DND-41 (cell line): ENCODE data around the gene SPSB1.

Source experiments
- ATAC-seq: fragments of 200-7000 bp; cut with Tn5 transposase; 3 replicates; pipeline ENCODE4 v1.9.1; 2021; ENCODE audit warnings: low read depth; ENCODE audit not compliant: insufficient read depth
- DNase-seq: peaks from one replicate; pipeline ENCODE4 v3.0.0-alpha.2; 2020
- H2AFZ ChIP-seq: 2 replicates; pipeline ENCODE4 v1.6.0; 2012; ENCODE audit warnings: low read depth, low read length
- H3K27ac ChIP-seq: 2 replicates; pipeline ENCODE4 v1.5.1; 2012; ENCODE audit warnings: low read length, inconsistent platforms
- H3K27me3 ChIP-seq: fragments of 200-600 bp; sonication (generic); 2 replicates; pipeline ENCODE4 v1.6.0; 2012; ENCODE audit warnings: low read length, mild to moderate bottlenecking, inconsistent platforms; ENCODE audit not compliant: insufficient read depth, poor library complexity
- H3K36me3 ChIP-seq: 2 replicates; pipeline ENCODE4 v1.5.1; 2012; ENCODE audit warnings: low read length, inconsistent platforms; ENCODE audit not compliant: insufficient read depth
- H3K4me1 ChIP-seq: 2 replicates; pipeline ENCODE4 v1.5.1; 2012; ENCODE audit warnings: mild to moderate bottlenecking, low read length; ENCODE audit not compliant: insufficient read depth
- H3K4me2 ChIP-seq: 2 replicates; pipeline ENCODE4 v1.6.0; 2012; ENCODE audit warnings: mild to moderate bottlenecking, moderate library complexity, low read length, inconsistent platforms; ENCODE audit not compliant: insufficient read depth
- H3K4me3 ChIP-seq, 2 experiments: fragments of 200-600 bp in 1 of 2; shearing (Covaris generic) in 1 of 2; 2 replicates each; pipeline ENCODE4 v1.5.1; 2012 to 2016; ENCODE audit warnings: inconsistent platforms in 2 of 2, low read length in 2 of 2, mild to moderate bottlenecking in 2 of 2, low read depth in 1 of 2, moderate library complexity in 1 of 2
- H3K79me2 ChIP-seq: 2 replicates; pipeline ENCODE4 v1.6.0; 2012; ENCODE audit warnings: low read length, inconsistent platforms; ENCODE audit not compliant: insufficient read depth
- H3K9ac ChIP-seq: 2 replicates; pipeline ENCODE4 v1.6.0; 2012; ENCODE audit warnings: low read depth, mild to moderate bottlenecking, inconsistent platforms, low read length, moderate library complexity
- H3K9me3 ChIP-seq: 2 replicates; pipeline ENCODE4 v1.5.1; 2012; ENCODE audit warnings: low read length, moderate library complexity, mild to moderate bottlenecking, inconsistent platforms; ENCODE audit not compliant: insufficient read depth, severe bottlenecking
- H4K20me1 ChIP-seq: 2 replicates; pipeline ENCODE4 v1.6.0; 2012; ENCODE audit warnings: low read length; ENCODE audit not compliant: insufficient read depth
- CTCF ChIP-seq: IDR thresholded peaks from 2 replicates; pipeline ENCODE4 v1.5.1; 2012; ENCODE audit warnings: borderline replicate concordance, low read length, moderate library complexity, mild to moderate bottlenecking; ENCODE audit not compliant: poor library complexity, severe bottlenecking; ENCODE audit errors: extremely low read depth
- EZH2 ChIP-seq: IDR thresholded peaks from 3 replicates; pipeline ENCODE4 v1.6.1; 2012; ENCODE audit warnings: borderline replicate concordance, low read depth, mild to moderate bottlenecking, moderate library complexity, low read length, inconsistent platforms; ENCODE audit not compliant: severe bottlenecking

Gene SPSB1

GRCh38 chr1:9263276-9263855 lies 29.3 kb upstream of the SPSB1 start:
- no peaks in the 10 kb centered on the region for H3K27me3 ChIP-seq
- no peak for DNase-seq
- TF ChIP-seq CTCF (no peak), EZH2 (no peak)
- H3K4me3 ChIP-seq, result no peak overlapping the region
- H3K9me3 ChIP-seq, result peaks cover 2% of the 10 kb centered on the region
- no peak overlapping the region for H3K27ac ChIP-seq
- no peak overlapping the region for H2AFZ ChIP-seq
- no peak overlapping the region for H3K9ac ChIP-seq
- H3K36me3 ChIP-seq, result peaks cover 94% of the 10 kb centered on the region
- H3K4me2 ChIP-seq, result no peak overlapping the region
- no peaks in the 10 kb centered on the region; the same call in 1 of the 2 replicates for H3K4me1 ChIP-seq
- H3K79me2 ChIP-seq, result peaks cover 51% of the 10 kb centered on the region
- peaks cover 77% of the 10 kb centered on the region for H4K20me1 ChIP-seq
- no peak for ATAC-seq

GRCh38 chr1:9263984-9264872 lies 28.5 kb upstream of the SPSB1 start:
- Histone ChIP-seq H3K27me3 (no peaks in the 10 kb centered on the region), H3K36me3 (peaks cover 96% of the 10 kb centered on the region), H3K4me3 (no peak overlapping the region), H2AFZ (no peak overlapping the region), H3K9me3 (no peaks in the 10 kb centered on the region), H4K20me1 (peaks cover 72% of the 10 kb centered on the region), H3K4me2 (no peak overlapping the region), H3K79me2 (peaks cover 44% of the 10 kb centered on the region), H3K4me1 (no peaks in the 10 kb centered on the region; the same call in 1 of the 2 replicates), H3K27ac (no peak overlapping the region; the same call in 1 of the 2 replicates), H3K9ac (no peak overlapping the region)
- no peak for DNase-seq
- TF ChIP-seq CTCF (no peak), EZH2 (no peak)
- no peak for ATAC-seq

DNA sequence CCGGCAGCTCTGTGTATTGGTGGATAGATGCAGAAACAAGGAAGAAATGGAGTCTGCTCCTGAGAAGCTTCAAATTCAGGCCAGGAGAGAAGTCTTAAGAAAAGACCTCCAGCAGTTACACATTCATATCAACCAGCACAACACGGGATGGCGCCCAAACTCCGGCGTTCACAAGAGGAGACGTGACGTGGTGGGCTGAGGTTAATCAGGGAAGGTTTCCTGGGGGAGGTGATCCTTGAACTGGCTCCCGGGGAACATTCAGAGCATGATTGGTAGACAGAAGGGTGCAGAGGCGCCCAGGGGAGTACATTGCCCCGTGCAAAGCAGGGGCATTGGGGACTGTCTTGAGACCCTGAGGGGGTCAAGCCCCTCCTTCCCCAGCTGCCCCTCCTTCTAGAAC lies 27.7 kb upstream of the SPSB1 start:
- Histone ChIP-seq H3K4me3 (no peak overlapping the region), H3K36me3 (peaks cover 96% of the 10 kb centered on the region), H3K9ac (no peak overlapping the region), H4K20me1 (peaks cover 64% of the 10 kb centered on the region), H3K9me3 (no peaks in the 10 kb centered on the region), H3K4me2 (no peak overlapping the region), H3K27ac (no peak overlapping the region; the same call in 1 of the 2 replicates), H3K79me2 (peaks cover 35% of the 10 kb centered on the region), H3K4me1 (no peaks in the 10 kb centered on the region; the same call in 1 of the 2 replicates), H2AFZ (no peak overlapping the region), H3K27me3 (no peaks in the 10 kb centered on the region)
- ATAC-seq (no peak), DNase-seq (no peak)
- no peak for TF ChIP-seq CTCF
- TF ChIP-seq EZH2, result no peak
